LNCaP clone FGC (cell line): ENCODE data around the gene PIP4K2A.
A peak's percentile ranks its signal among the peaks of the same experiment; 100 is the strongest.

Source experiments
- DNase-seq: peaks from one replicate; pipeline ENCODE4 v3.0.0-alpha.2; 2011; ENCODE audit warnings: low read depth
- H3K4me3 ChIP-seq: 2 replicates; pipeline ENCODE4 v1.5.1; 2011; ENCODE audit warnings: mild to moderate bottlenecking, low read depth, low read length, control low read depth
- CTCF ChIP-seq: IDR thresholded peaks from 2 replicates; pipeline ENCODE4 v1.5.1; 2012; ENCODE audit warnings: mild to moderate bottlenecking; ENCODE audit not compliant: control insufficient read depth, insufficient read depth; ENCODE audit errors: extremely low read depth

Gene PIP4K2A

GRCh38 chr10:22714479-22715289, at the start of gene PIP4K2A:
Gene PIP4K2A (minus strand): TSS chr10:22714578. CDS start chr10:22714326, 252 bp downstream.
- DNase-seq: no peak
- H3K4me3 ChIP-seq: peak within 1 kb of the TSS; percentile 81
- no peak for TF ChIP-seq CTCF

DNA sequence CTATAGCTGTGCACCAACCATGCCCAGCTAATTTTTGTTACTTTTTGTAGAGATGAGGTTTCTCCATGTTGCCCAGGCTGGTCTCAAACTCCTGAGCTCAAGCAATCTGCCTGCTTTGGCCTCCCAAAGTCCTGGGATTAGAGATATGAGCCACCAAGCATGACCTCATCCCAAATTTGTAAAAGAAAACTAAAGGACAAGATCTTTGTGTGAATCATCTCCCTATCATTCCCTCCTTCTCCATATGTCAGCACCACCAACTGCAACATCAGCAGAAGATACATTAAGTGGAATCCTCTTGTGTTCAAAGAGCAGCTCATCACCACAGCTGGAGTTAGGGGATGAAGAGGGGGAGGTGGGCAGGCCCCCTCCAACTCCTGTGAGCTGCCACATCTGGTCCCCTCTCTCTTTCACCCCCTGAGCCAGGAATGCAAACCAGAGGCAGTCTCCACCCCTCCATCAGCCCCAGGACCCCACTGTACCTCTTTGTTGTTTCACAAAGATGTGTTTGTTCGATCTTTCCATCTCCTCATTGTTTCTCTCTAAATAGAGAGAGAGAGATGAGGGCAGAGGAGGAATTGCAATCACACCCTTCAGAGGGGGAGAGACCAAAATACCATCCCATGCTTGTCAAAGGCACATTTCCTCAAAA, 47.3 kb upstream of the PIP4K2A start:
- H3K4me3 ChIP-seq: no peak overlapping the region
- DNase-seq: no peak
- TF ChIP-seq CTCF: no peak

DNA sequence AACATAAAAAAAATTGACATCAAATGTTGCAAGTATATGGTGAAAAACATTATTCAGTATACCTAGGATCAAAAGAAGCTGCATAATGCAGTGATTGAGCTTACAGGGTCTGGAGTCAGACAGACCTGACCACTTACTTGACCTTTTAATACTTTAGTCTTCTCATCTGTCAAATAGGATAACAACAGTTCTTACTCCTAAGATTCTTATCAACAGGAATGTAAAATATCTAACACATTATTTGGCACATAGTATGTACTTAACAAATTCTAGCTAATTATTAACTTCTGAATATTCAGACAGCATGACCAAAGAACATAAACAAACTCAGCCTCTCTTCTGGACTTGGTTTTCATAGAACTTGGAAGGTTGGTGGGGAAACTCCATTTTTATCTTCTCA, 45.6 kb upstream of the PIP4K2A start:
- no peak for DNase-seq
- TF ChIP-seq CTCF: no peak
- no peak overlapping the region for H3K4me3 ChIP-seq

GRCh38 chr10:22758867-22759266, 44.5 kb upstream of the PIP4K2A start:
- DNase-seq: no peak
- TF ChIP-seq CTCF: no peak
- H3K4me3 ChIP-seq: no peak overlapping the region

GRCh38 chr10:22754296-22754695, 39.9 kb upstream of the PIP4K2A start:
- TF ChIP-seq CTCF: no peak
- DNase-seq: no peak
- H3K4me3 ChIP-seq: no peak overlapping the region

- H3K4me3 ChIP-seq: no peak overlapping the region
- no peak for DNase-seq
- TF ChIP-seq CTCF: no peak
Observed at GRCh38 chr10:22753786-22754185, 39.4 kb upstream of the PIP4K2A start.

DNA sequence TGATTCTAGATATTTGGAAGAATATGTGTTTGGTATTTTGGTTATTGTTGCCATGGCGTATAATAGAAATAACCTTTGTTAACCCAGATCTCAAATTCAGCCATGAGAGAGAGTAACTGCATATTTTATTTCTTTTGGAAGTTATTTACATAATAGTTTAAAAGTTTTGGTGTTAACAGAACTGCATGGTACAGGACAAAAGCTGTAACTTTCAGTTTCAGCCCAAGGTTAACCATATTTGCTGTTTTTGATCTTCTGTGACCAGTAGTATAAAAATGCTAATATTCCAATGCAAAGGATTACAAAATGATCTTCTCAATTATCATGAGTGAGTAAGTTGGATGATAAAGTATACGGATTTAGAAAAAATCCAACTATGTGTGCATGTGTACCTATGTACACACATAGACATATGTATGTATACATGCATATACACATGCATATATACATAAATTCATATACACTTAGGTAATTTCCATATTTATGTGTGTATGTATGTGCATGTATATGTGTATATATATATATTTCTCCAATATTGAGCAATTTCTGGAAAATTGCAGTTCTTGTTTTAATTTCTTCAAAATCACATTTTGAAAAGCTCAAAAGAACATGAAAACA, 38.0 kb upstream of the PIP4K2A start:
- no peak overlapping the region for H3K4me3 ChIP-seq
- DNase-seq: no peak
- TF ChIP-seq CTCF: no peak
